ENCODE measurements around the gene ANKS6. TPM values are rescaled to one million over a fixed set of nuclear protein-coding genes. Genes with fewer than 3 reads are reported as not detected.
A peak's percentile ranks its signal among the peaks of the same experiment; 100 is the strongest.

ANKS6 gene
- total and polyA plus RNA-seq, 9 of the 15 experiments (the other 6 are each of a cell fraction or from before 2014, with no cell fraction given) = 9.9 to 74.5 (median 36.9) TPM

GRCh38 chr9:98755006-98755618 is 41.2 kb downstream of the ANKS6 start:
- ChIA-PET CTCF (ENCODE audit: low intra/inter-chr PET ratio) (no interaction called here), POLR2A (interaction anchor here (0.6 kb wide), 1 partner anchor 13 kb away, joined by 3 read pairs; no protein-coding TSS in a partner anchor)
- Histone ChIP-seq H3K9ac (ENCODE audit: insufficient read depth in 1 of 2, low read depth in 2 of 2, low read length in 2 of 2) (no peak overlapping the region), H3K36me3 (ENCODE audit: control insufficient read depth, insufficient read depth, low read length) (peaks cover 69% of the 10 kb centered on the region; the same call in 2 of the 3 replicates), H3K4me3 (no peak overlapping the region), H3K27me3 (ENCODE audit: control insufficient read depth in 2 of 2, insufficient read depth in 2 of 2, low read length in 2 of 2) (no peaks in the 10 kb centered on the region), H2AFZ (ENCODE audit: low read depth, low read length) (no peak overlapping the region), H3K27ac (ENCODE audit: extremely low read depth, low read depth, low read length) (no peak overlapping the region), H3K9me3 (replicated peaks; ENCODE audit: control insufficient read depth, insufficient read depth, low read depth, low read length) (no peaks in the 10 kb centered on the region), H3K79me2 (ENCODE audit: control insufficient read depth, insufficient read depth, low read length) (no peaks in the 10 kb centered on the region), H3K9me1 (ENCODE audit: control insufficient read depth, insufficient read depth, low read length) (peaks cover 5% of the 10 kb centered on the region), H3K4me2 (ENCODE audit: insufficient read depth, low read length) (no peak overlapping the region), H4K20me1 (replicated peaks; ENCODE audit: control insufficient read depth, insufficient read depth, low read length) (0 out of 2 replicates have a peak, but pooled peaks cover 2% of the 10 kb centered on the region), H3K4me1 (replicated peaks in 1 of 2; ENCODE audit: control insufficient read depth in 2 of 2, insufficient read depth in 2 of 2, low read length in 2 of 2) (no peaks in the 10 kb centered on the region; a peak in 3 of 5 replicates)
- 25% methylated on average over 6 of the region's 6 CpGs for WGBS (ENCODE audit: insufficient coverage, low coverage, missing lambda C conversion rate)
- no peak; the same call in 1 of the 3 replicates for ATAC-seq
- in situ Hi-C loops (cut with MboI) = no loop called here
- no peak for FAIRE-seq
- DNase-seq (ENCODE audit: extremely low read depth in 1 of 4, low spot score in 3 of 4) = peak in 2 of 4 experiments; percentile 23 to 39
- BruUV-seq (replicated peaks) = no TSS peak
- intact Hi-C loops (cut with micrococcal nuclease) = no loop called here
- TF ChIP-seq ZNF212 (CRISPR knock-in tag; IDR thresholded peaks at IDR 0.05) = no peak
- TF ChIP-seq NCOR1 (IDR thresholded peaks at IDR 0.05) = peak; percentile 63
- no peak for TF ChIP-seq PKNOX1 (IDR thresholded peaks at IDR 0.05)
- 0 out of 4 replicates have a peak, but pooled peaks of 1 of the 2 experiments have one; percentile 7 for TF ChIP-seq RCOR1 (IDR thresholded peaks at IDR 0.05; ENCODE audit: borderline replicate concordance in 1 of 2, low read depth in 2 of 2, low read length in 2 of 2)
- no peak for TF ChIP-seq DIDO1 (tag; IDR thresholded peaks at IDR 0.05; ENCODE audit: low read depth)
- no peak for TF ChIP-seq ZNF57 (CRISPR knock-in tag; IDR thresholded peaks at IDR 0.05)
- no peak for TF ChIP-seq ZNF518B (CRISPR knock-in tag; IDR thresholded peaks at IDR 0.05)
- TF ChIP-seq SOX6 (IDR thresholded peaks at IDR 0.05) = 0 out of 2 replicates have a peak, but pooled peaks have one; percentile 10
- TF ChIP-seq CEBPZ (IDR thresholded peaks at IDR 0.05; ENCODE audit: borderline replicate concordance, low read depth, low read length) = no peak
- TF ChIP-seq TAL1 (IDR thresholded peaks at IDR 0.05) = peak; percentile 80
- no peak for TF ChIP-seq ZZZ3 (IDR thresholded peaks at IDR 0.05)
- TF ChIP-seq CBFA2T3 (IDR thresholded peaks at IDR 0.05) = peak; percentile 83
- TF ChIP-seq RAD51 (IDR thresholded peaks at IDR 0.05; ENCODE audit: borderline replicate concordance, low read depth) = no peak
- TF ChIP-seq PTBP1 (IDR thresholded peaks at IDR 0.05; ENCODE audit: low read depth, low read length) = no peak

Data from K562 (cell line).